Astrocyte of the cerebellum (primary cell): ENCODE data around the gene LSM10.

Experiments
- DNase-seq: peaks from one replicate; pipeline ENCODE4 v3.0.0-alpha.2; 2011; ENCODE audit warnings: low read depth
- H3K4me3 ChIP-seq: 2 replicates; pipeline ENCODE4 v1.5.1; 2011; ENCODE audit warnings: mild to moderate bottlenecking, low read depth, low read length, moderate library complexity
- CTCF ChIP-seq: IDR thresholded peaks from 2 replicates; pipeline ENCODE4 v1.5.1; 2012; ENCODE audit warnings: low read length, low read depth, moderate library complexity, mild to moderate bottlenecking; ENCODE audit errors: missing control alignments
- in situ Hi-C: cut with HindIII; loops from 2 replicates; pipeline ENCODE4 v1.10.0; 2017; ENCODE audit warnings: low sequenced_read_pairs

The LSM10 gene

GRCh38 chr1:36372617-36373016 lies 25.1 kb downstream of the LSM10 start:
- DNase-seq: no peak
- TF ChIP-seq CTCF: no peak
- in situ Hi-C loops: no loop called here
- no peak overlapping the region for H3K4me3 ChIP-seq

- DNase-seq: peak; percentile 27
- TF ChIP-seq CTCF: peak; percentile 94
- in situ Hi-C loops: no loop called here
- no peak overlapping the region for H3K4me3 ChIP-seq
These were observed 28.4 kb downstream of the LSM10 start for GRCh38 chr1:36369061-36369861.

GRCh38 chr1:36367798-36368197 lies 29.9 kb downstream of the LSM10 start:
- no peak for TF ChIP-seq CTCF
- no peak for DNase-seq
- no peak overlapping the region for H3K4me3 ChIP-seq
- in situ Hi-C loops: no loop called here

GRCh38 chr1:36367066-36367465 lies 30.6 kb downstream of the LSM10 start:
- DNase-seq: no peak
- in situ Hi-C loops: no loop called here
- no peak overlapping the region for H3K4me3 ChIP-seq
- TF ChIP-seq CTCF: no peak

GRCh38 chr1:36366091-36366661 lies 31.5 kb downstream of the LSM10 start:
- no peak for DNase-seq
- no peak overlapping the region for H3K4me3 ChIP-seq
- in situ Hi-C loops: no loop called here
- peak; percentile 21 for TF ChIP-seq CTCF

- in situ Hi-C loops: no loop called here
- DNase-seq: no peak
- TF ChIP-seq CTCF: no peak
- no peak overlapping the region for H3K4me3 ChIP-seq
These were observed 32.3 kb downstream of the LSM10 start for GRCh38 chr1:36365381-36365780.
